Fibroblast of peridontal ligament (primary cell): ENCODE data around the gene AP2A2.

Experiments
- DNase-seq: peaks from one replicate; pipeline ENCODE4 v3.0.0-alpha.2; 2010; ENCODE audit errors: extremely low read depth

AP2A2 gene

GRCh38 chr11:996681-997080 lies 71.0 kb downstream of the AP2A2 start:
- DNase-seq: no peak

GRCh38 chr11:997907-998306 lies 72.2 kb downstream of the AP2A2 start:
- DNase-seq: no peak

GRCh38 chr11:999009-999408 lies 73.3 kb downstream of the AP2A2 start:
- no peak for DNase-seq

- DNase-seq: no peak
Measured at GRCh38 chr11:1000357-1001278, 74.9 kb downstream of the AP2A2 start.

GRCh38 chr11:1001617-1002405 lies 76.1 kb downstream of the AP2A2 start:
- no peak for DNase-seq

- no peak for DNase-seq
Measured at GRCh38 chr11:1002406-1002984, 76.8 kb downstream of the AP2A2 start.

GRCh38 chr11:1003159-1003558 lies 77.5 kb downstream of the AP2A2 start:
- DNase-seq: no peak

GRCh38 chr11:1005928-1006327 lies 80.3 kb downstream of the AP2A2 start:
- DNase-seq: no peak

- DNase-seq: no peak
Measured at GRCh38 chr11:1006762-1007161, 81.1 kb downstream of the AP2A2 start.

GRCh38 chr11:1007279-1007678 lies 81.6 kb downstream of the AP2A2 start:
- no peak for DNase-seq

- DNase-seq: no peak
Measured at GRCh38 chr11:1008001-1008802, 82.5 kb downstream of the AP2A2 start.

- DNase-seq: no peak
Measured at GRCh38 chr11:1008803-1009145, 83.1 kb downstream of the AP2A2 start.

- DNase-seq: no peak
Measured at GRCh38 chr11:1009371-1009770, 83.7 kb downstream of the AP2A2 start.

GRCh38 chr11:1009991-1010390 lies 84.3 kb downstream of the AP2A2 start:
- no peak for DNase-seq

GRCh38 chr11:1010551-1011319 lies 85.1 kb downstream of the AP2A2 start:
- DNase-seq: no peak

- DNase-seq: no peak
Measured at GRCh38 chr11:1011320-1011698, 85.6 kb downstream of the AP2A2 start.

- DNase-seq: no peak
Measured at GRCh38 chr11:1012291-1012690, 86.6 kb downstream of the AP2A2 start.

GRCh38 chr11:1012740-1013630 lies 87.3 kb downstream of the AP2A2 start:
- DNase-seq: no peak

GRCh38 chr11:1013631-1013935 lies 87.9 kb downstream of the AP2A2 start:
- no peak for DNase-seq

GRCh38 chr11:1014276-1014675 lies 88.6 kb downstream of the AP2A2 start:
- DNase-seq: no peak
